Central memory CD4-positive, alpha-beta T cell (primary cell): Measurements from ENCODE around the gene UFSP1.
A peak's percentile ranks its signal among the peaks of the same experiment; 100 is the strongest.
"Not testable (repeated sequence)": the region's sequence is repeated elsewhere in the genome, so short reads cannot be mapped to it uniquely, and the experiment has no call there.

ENCODE experiments used
- DNase-seq: peaks from one replicate; pipeline ENCODE4 v3.0.0; 2022

The UFSP1 gene

GRCh38 chr7:100854899-100855298 lies 34.6 kb downstream of the UFSP1 start:
- not testable (repeated sequence) for DNase-seq

- no peak for DNase-seq
These were observed 35.2 kb downstream of the UFSP1 start for GRCh38 chr7:100854146-100854895.

- DNase-seq = peak; percentile 85
These were observed 37.3 kb downstream of the UFSP1 start, which contains the start of gene SLC12A9 for GRCh38 chr7:100852048-100852872. SLC12A9 (plus strand) TSS chr7:100852713; CDS start chr7:100854198, 1,485 bp downstream.

GRCh38 chr7:100847360-100847759 lies 42.2 kb downstream of the UFSP1 start:
- no peak for DNase-seq

- DNase-seq = no peak
These were observed 48.9 kb downstream of the UFSP1 start for GRCh38 chr7:100840470-100841100.

DNA sequence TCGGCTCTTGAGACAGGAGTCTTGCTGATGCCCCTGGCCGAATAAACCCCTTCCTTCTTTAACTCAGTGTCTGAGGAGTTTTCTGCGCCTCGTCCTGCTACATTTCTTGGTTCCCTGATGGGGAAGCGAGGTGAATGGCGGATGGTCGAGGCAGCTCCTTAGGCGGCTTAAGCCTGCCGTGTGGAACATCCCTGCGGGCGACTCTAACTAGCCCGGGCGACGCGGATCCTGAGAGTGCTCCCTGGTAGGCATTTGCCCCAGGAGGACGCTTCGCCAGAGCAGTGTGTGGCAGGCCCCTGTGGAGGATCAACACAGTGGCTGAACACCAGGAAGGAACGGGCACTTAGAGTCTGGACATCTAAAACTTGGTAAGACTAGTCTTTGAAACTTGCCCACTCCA lies 50.2 kb downstream of the UFSP1 start:
- no peak for DNase-seq
